Ishikawa (cell line): ENCODE measurements around the gene RUNX1.

ENCODE experiments used
- CEBPB ChIP-seq: IDR thresholded peaks from 2 replicates; pipeline ENCODE4 v1.6.1; 2012
- CREB1 ChIP-seq: IDR thresholded peaks from 2 replicates; pipeline ENCODE4 v1.6.1; 2012; ENCODE audit warnings: low read depth
- EGR1 ChIP-seq: IDR thresholded peaks from 2 replicates; pipeline ENCODE4 v1.6.1; 2012
- EP300 ChIP-seq: IDR thresholded peaks from 2 replicates; pipeline ENCODE4 v1.6.1; 2012; ENCODE audit warnings: borderline replicate concordance
- FOXM1 ChIP-seq: IDR thresholded peaks from 2 replicates; pipeline ENCODE4 v1.6.1; 2012; ENCODE audit warnings: low read depth, borderline replicate concordance
- MAX ChIP-seq: IDR thresholded peaks from 2 replicates; pipeline ENCODE4 v1.6.1; 2012
- NFIC ChIP-seq: IDR thresholded peaks from 2 replicates; pipeline ENCODE4 v1.6.1; 2012
- RAD21 ChIP-seq: IDR thresholded peaks from 2 replicates; pipeline ENCODE4 v1.6.1; 2012; ENCODE audit warnings: low read depth
- REST ChIP-seq: IDR thresholded peaks from 2 replicates; pipeline ENCODE4 v1.6.1; 2012; ENCODE audit warnings: low read depth, mild to moderate bottlenecking
- TAF1 ChIP-seq: IDR thresholded peaks from 2 replicates; pipeline ENCODE4 v1.6.1; 2012; ENCODE audit warnings: low read depth, mild to moderate bottlenecking
- TCF12 ChIP-seq: IDR thresholded peaks from 2 replicates; pipeline ENCODE4 v1.6.1; 2012; ENCODE audit warnings: low read depth
- TEAD4 ChIP-seq: IDR thresholded peaks from 2 replicates; pipeline ENCODE4 v1.6.1; 2012
- USF1 ChIP-seq: IDR thresholded peaks from 2 replicates; pipeline ENCODE4 v1.6.1; 2012
- YY1 ChIP-seq: IDR thresholded peaks from 2 replicates; pipeline ENCODE4 v1.6.1; 2012; ENCODE audit warnings: low read depth
- ZBTB7A ChIP-seq: IDR thresholded peaks from 2 replicates; pipeline ENCODE4 v1.6.1; 2012; ENCODE audit warnings: low read depth

Gene RUNX1

GRCh38 chr21:34946916-34947534 lies 102.1 kb downstream of the RUNX1 start:
- TF ChIP-seq TAF1, result no peak
- no peak for TF ChIP-seq MAX

GRCh38 chr21:34946385-34946840 lies 102.7 kb downstream of the RUNX1 start:
- TF ChIP-seq TAF1 (no peak), TEAD4 (no peak), ZBTB7A (no peak), FOXM1 (no peak), USF1 (no peak), CREB1 (no peak), NFIC (no peak), TCF12 (no peak), YY1 (no peak), CEBPB (no peak), REST (no peak)

- TF ChIP-seq RAD21 (no peak), EP300 (no peak), ZBTB7A (no peak), FOXM1 (no peak), USF1 (no peak), MAX (no peak), NFIC (no peak), TAF1 (no peak), CEBPB (no peak), TCF12 (no peak), YY1 (no peak), EGR1 (no peak), REST (no peak), CREB1 (no peak)
Measured at GRCh38 chr21:34945288-34945687, 103.8 kb downstream of the RUNX1 start.

GRCh38 chr21:34944015-34944755 lies 104.9 kb downstream of the RUNX1 start:
- TF ChIP-seq YY1 (no peak), MAX (no peak), NFIC (no peak), TEAD4 (no peak)

GRCh38 chr21:34942911-34943310 lies 106.2 kb downstream of the RUNX1 start:
- TF ChIP-seq EP300, result no peak
- no peak for TF ChIP-seq FOXM1
- no peak for TF ChIP-seq YY1
- no peak for TF ChIP-seq ZBTB7A
- no peak for TF ChIP-seq TCF12
- TF ChIP-seq EGR1, result no peak
- no peak for TF ChIP-seq CEBPB
- TF ChIP-seq CREB1, result no peak

- TF ChIP-seq EGR1 (no peak), CEBPB (no peak), TEAD4 (no peak), USF1 (no peak), RAD21 (no peak), ZBTB7A (no peak)
Measured at GRCh38 chr21:34941162-34941561, 107.9 kb downstream of the RUNX1 start.
